UCSD-AML1 (cell line): ENCODE data around the gene FANCI.

Experiments used
- DNase-seq: peaks from one replicate; lab custom pipeline; 2025; ENCODE audit not compliant: unreplicated experiment; lab: John Stamatoyannopoulos, UW

Gene FANCI

GRCh38 chr15:89359471-89360293 is 115.9 kb downstream of the FANCI start:
- no peak for DNase-seq

GRCh38 chr15:89360294-89360971 is 116.7 kb downstream of the FANCI start:
- peak; percentile 30 for DNase-seq

DNA sequence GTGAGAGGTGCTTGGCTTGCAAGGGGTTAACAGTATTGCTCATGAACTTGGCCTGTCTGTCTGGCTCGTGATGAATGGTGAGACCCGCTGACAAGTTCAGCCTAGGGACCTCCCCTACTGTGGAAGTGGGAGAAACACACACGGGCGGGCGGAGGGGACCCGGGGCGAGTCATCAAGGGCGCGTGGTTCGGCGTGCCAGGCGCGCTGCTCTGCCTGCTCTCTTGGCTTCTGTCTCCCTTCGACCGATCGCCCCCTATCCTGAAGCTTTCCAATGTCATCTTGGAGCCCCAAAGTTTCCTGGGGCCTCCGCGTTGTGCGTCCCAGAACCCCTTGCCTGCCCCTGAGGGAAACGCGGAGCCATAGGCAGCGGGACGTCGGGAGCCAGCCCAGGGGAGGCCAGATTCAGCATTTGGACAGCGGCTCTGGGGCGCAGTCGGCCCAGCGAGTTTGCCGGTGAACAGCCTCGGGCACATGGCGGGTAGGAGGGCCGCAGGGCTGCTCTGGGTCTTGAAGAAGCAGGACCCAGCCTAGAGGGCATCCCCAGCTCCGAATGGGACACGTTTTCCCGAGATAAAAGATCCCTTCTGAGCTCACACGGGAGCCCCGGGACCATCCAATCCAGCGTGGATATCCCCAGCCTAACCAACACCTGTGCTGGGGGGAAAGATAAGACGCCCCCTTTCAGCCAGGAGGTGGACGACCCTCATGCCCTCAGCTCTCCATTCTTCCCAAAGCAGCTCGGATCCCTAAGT is 117.8 kb downstream of the FANCI start:
- DNase-seq: peak; percentile 73

GRCh38 chr15:89362203-89363101 is 118.7 kb downstream of the FANCI start:
- no peak for DNase-seq

- DNase-seq: no peak
Measured at GRCh38 chr15:89363133-89363532, 119.4 kb downstream of the FANCI start.

- no peak for DNase-seq
Measured at GRCh38 chr15:89363770-89364169, 120.0 kb downstream of the FANCI start.

DNA sequence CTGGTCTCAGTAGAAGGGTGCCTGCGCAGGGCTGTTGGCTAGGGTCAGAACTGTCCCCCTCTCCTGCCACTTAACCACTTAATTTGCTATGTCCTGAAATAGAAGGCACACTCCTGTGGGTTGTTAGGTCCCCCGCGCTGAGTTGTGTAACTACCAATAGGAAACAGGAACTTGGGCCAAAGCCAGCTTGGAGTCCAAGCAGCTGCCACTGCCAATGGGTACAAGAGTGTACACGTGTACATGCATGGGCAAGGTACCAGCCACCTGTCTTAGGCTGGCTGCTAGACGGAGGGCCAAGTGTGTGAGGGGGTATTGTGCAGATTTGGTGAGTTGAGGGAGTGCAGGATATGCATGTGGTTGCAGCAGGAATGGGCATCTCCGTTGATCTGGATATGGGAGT is 120.6 kb downstream of the FANCI start:
- DNase-seq: no peak

DNA sequence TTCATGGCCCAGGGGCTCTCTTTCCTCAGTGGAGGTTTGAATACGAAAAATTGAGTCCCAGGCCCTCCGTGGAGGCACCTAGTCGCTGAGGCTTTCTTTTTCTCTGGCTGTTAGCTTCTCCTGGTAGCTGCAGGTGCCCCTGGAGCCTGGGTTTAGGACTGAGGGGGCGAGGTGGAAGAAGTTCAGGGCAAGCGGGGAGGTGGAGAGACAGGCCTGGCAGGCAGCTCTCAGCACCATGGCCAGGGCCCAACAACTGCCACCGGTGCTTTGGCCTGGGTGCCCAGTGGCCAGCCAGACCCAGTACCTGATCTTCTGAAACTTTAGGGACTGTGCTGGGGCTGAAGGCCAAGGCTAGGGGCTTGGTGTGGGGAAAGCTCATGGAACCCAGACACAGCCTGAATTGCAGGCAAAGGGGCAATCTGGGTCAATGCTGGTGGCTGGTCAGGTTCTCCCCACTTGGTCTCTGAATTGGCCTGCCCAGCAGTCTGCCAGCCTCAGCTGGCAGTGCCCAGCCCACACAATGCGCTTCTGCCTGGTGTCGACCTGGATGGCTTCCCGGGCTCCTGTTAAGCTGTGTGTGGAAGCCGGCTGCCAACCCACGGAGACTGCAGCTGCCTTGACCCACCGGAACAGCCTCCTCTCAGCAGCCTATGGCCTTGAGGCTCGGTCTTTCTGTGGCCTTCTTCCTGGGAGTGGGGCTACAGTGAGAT is 121.1 kb downstream of the FANCI start:
- no peak for DNase-seq

- no peak for DNase-seq
Measured at GRCh38 chr15:89365462-89366065, 121.8 kb downstream of the FANCI start.
